ENCODE results near the gene PROKR2. TPM values are rescaled to one million over a fixed set of nuclear protein-coding genes. Genes with fewer than 3 reads are reported as not detected.

PROKR2 gene
- total RNA-seq, 1 donor from 2014 or later = not detected

DNA sequence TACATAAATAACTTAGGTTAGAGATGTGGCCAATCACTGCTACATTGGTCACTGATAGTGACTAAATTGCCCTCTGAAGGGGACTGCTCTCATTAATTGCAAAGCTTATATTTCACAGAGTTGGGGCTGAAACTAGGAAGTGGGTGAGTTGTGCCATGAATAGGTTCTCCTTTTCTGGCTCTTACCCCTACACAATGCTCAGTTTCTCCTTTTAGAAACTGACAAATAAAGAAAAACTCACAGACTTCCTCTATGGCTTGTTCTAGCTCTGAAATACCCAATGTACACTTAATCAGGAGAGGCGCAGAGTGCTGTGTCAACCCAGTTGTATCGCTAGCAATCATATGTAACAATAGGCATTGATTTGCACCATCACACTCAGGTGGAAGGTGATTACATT lies 41.2 kb upstream of the PROKR2 start:
- H3K4me1 Mint-ChIP-seq (ENCODE audit: low read depth) = peaks cover 7% of the 10 kb centered on the region
- H3K36me3 Mint-ChIP-seq (ENCODE audit: low read depth) = no peaks in the 10 kb centered on the region
- DNase-seq (ENCODE audit: low spot score) = no peak
- no peaks in the 10 kb centered on the region for H3K27me3 Mint-ChIP-seq (ENCODE audit: low read depth)
- no peak overlapping the region for H3K27ac Mint-ChIP-seq (ENCODE audit: unreplicated experiment)
- TF ChIP-seq, protein P1, sequence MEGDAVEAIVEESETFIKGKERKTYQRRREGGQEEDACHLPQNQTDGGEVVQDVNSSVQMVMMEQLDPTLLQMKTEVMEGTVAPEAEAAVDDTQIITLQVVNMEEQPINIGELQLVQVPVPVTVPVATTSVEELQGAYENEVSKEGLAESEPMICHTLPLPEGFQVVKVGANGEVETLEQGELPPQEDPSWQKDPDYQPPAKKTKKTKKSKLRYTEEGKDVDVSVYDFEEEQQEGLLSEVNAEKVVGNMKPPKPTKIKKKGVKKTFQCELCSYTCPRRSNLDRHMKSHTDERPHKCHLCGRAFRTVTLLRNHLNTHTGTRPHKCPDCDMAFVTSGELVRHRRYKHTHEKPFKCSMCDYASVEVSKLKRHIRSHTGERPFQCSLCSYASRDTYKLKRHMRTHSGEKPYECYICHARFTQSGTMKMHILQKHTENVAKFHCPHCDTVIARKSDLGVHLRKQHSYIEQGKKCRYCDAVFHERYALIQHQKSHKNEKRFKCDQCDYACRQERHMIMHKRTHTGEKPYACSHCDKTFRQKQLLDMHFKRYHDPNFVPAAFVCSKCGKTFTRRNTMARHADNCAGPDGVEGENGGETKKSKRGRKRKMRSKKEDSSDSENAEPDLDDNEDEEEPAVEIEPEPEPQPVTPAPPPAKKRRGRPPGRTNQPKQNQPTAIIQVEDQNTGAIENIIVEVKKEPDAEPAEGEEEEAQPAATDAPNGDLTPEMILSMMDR (IDR thresholded peaks at IDR 0.05) = no peak
- no peak overlapping the region for H3K4me3 Mint-ChIP-seq (ENCODE audit: unreplicated experiment)
- peaks cover 13% of the 10 kb centered on the region for H3K9me3 Mint-ChIP-seq (ENCODE audit: low read depth)

DNA sequence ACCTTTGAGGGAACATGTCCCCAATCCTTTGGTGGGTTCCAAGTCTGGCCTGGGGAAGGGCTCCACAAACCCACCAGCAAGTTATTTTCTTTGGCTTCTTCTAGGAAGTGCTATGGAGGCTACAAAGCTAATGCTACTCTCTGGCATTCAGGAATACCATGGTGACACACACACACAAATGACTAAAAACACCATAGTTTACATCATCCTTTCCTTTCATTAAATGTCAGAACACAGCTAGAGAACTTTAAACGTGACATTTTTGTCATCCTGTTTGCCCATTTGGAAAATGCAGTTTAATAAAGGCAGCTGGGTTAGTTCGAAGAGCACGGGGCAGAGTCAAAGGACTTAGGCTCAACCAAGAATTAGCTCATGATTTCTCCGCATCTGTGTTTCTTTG lies 40.2 kb upstream of the PROKR2 start:
- Mint-ChIP-seq H3K27ac (ENCODE audit: unreplicated experiment) (no peak overlapping the region), H3K9me3 (ENCODE audit: low read depth) (peaks cover 13% of the 10 kb centered on the region), H3K36me3 (ENCODE audit: low read depth) (no peaks in the 10 kb centered on the region), H3K4me3 (ENCODE audit: unreplicated experiment) (no peak overlapping the region), H3K4me1 (ENCODE audit: low read depth) (peaks cover 7% of the 10 kb centered on the region), H3K27me3 (ENCODE audit: low read depth) (no peaks in the 10 kb centered on the region)
- DNase-seq (ENCODE audit: low spot score) = no peak
- TF ChIP-seq, protein P1 (IDR thresholded peaks at IDR 0.05) = no peak

GRCh38 chr20:5354901-5355300 lies 38.1 kb upstream of the PROKR2 start:
- peaks cover 7% of the 10 kb centered on the region for H3K9me3 Mint-ChIP-seq (ENCODE audit: low read depth)
- TF ChIP-seq, protein P1 (IDR thresholded peaks at IDR 0.05) = no peak
- no peak overlapping the region for H3K4me3 Mint-ChIP-seq (ENCODE audit: unreplicated experiment)
- H3K4me1 Mint-ChIP-seq (ENCODE audit: low read depth) = peaks cover 7% of the 10 kb centered on the region
- no peaks in the 10 kb centered on the region for H3K27me3 Mint-ChIP-seq (ENCODE audit: low read depth)
- H3K27ac Mint-ChIP-seq (ENCODE audit: unreplicated experiment) = no peak overlapping the region
- no peak for DNase-seq (ENCODE audit: low spot score)
- no peaks in the 10 kb centered on the region for H3K36me3 Mint-ChIP-seq (ENCODE audit: low read depth)

GRCh38 chr20:5353624-5354496 lies 37.1 kb upstream of the PROKR2 start:
- Mint-ChIP-seq H3K4me1 (ENCODE audit: low read depth) (peaks cover 7% of the 10 kb centered on the region), H3K4me3 (ENCODE audit: unreplicated experiment) (no peak overlapping the region), H3K9me3 (ENCODE audit: low read depth) (peaks cover 6% of the 10 kb centered on the region), H3K36me3 (ENCODE audit: low read depth) (no peaks in the 10 kb centered on the region), H3K27me3 (ENCODE audit: low read depth) (no peaks in the 10 kb centered on the region), H3K27ac (ENCODE audit: unreplicated experiment) (no peak overlapping the region)
- DNase-seq (ENCODE audit: low spot score) = no peak
- TF ChIP-seq, protein P1 (IDR thresholded peaks at IDR 0.05) = no peak

DNA sequence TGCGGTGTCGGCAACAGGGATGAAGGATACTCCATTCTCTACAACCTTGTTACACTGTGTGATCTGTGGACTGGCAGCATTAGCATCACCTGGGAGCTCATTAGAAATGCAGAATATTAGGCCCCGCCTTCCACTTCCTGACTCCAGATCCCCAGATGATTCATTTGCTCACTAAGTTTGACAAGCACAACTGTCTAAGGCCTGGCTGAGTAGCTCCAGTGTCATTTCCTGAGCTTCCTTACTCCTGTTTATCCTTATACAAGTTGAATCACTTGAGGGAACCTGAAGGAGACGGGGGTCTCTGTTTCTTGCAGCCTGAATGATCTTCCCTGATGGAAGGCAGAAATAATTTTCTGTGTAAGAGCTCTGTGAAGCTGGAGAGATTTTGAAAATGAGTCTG lies 32.7 kb upstream of the PROKR2 start:
- TF ChIP-seq, protein P1 (IDR thresholded peaks at IDR 0.05) = no peak
- Mint-ChIP-seq H3K27me3 (ENCODE audit: low read depth) (no peaks in the 10 kb centered on the region), H3K4me1 (ENCODE audit: low read depth) (peaks cover 7% of the 10 kb centered on the region), H3K4me3 (ENCODE audit: unreplicated experiment) (no peak overlapping the region), H3K36me3 (ENCODE audit: low read depth) (no peaks in the 10 kb centered on the region), H3K9me3 (ENCODE audit: low read depth) (no peaks in the 10 kb centered on the region), H3K27ac (ENCODE audit: unreplicated experiment) (no peak overlapping the region)
- DNase-seq (ENCODE audit: low spot score) = no peak
